HG02588 (cell line): Measurements from ENCODE around the gene ZNF699.
"Not testable (repeated sequence)": the region's sequence is repeated elsewhere in the genome, so short reads cannot be mapped to it uniquely, and the experiment has no call there.

ENCODE experiments used
- ATAC-seq: cut with Tn5 transposase; IDR thresholded peaks from one replicate; pipeline ENCODE4 v1.9.1; 2021; ENCODE audit warnings: mild to moderate bottlenecking, moderate library complexity; ENCODE audit not compliant: unreplicated experiment

Gene ZNF699

DNA sequence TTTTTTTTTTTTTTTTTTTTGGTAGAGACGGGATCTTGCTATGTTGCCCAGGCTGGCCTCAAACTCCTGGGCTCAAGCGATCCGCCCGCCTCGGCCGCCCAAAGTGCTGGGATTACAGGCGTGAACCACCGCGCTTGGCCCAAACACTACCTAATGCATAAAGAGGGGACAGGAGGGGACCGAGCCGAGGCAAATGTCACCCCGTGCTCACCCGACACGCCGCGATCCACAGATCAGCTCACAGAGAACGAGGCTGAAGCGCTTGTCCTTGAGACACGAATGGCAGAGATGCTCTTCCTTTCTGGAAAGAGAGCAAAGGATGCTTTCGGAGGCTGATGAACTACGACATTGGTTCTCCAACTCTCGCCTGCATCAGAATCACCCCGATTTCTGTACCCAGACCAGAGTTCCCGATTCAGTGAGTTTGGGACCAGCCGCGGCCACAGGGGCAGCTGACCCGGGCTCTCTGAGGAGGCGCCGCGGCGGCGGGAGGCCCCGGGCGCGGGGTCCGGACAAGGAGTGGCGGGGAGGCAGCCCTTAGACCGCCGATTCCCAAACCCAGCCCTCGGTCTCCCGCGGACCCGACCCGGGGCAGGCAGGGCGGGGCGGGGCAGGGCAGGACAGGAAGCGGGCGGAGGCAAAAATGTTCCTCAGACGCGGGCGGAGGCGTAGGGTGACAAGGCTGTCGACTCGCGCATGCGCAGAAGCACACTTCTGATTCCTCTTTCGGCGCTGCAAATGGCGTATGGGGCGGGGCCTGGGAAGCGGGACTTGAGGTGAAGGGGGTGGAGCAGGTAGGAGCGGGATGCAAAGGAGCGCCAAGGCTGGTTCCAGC, at the start of gene ZNF699:
TSS of gene ZNF699 (minus strand) at position 700 of the 835 bp plus-strand sequence. CDS start 4,719 bp downstream, outside the sequence.
- peak; percentile 89 for ATAC-seq

DNA sequence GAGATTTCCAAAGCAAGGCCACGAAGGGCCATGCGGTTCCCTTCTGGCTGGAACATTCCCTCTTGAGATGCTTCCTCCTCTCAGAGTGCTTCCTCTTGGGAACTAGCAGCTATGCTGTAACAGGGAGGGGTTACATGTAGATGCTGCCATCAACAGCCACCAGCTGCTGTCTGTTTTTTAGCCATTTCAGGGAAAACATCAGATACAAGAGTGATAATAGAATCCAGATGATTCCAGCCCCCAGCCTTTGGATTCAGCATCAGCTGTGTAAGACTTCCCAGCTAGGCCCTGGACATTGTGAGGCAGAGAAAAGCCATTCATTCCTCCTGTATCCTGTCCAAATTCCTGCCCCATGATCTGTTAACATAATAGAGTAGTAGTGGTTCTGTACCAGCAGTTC, 45.0 kb upstream of the ZNF699 start:
- no peak for ATAC-seq

- no peak for ATAC-seq
Measured at GRCh38 chr19:9353011-9353410, 43.4 kb upstream of the ZNF699 start.

- no peak for ATAC-seq
Measured at GRCh38 chr19:9352505-9352904, 42.9 kb upstream of the ZNF699 start.

GRCh38 chr19:9348671-9349070, 39.0 kb upstream of the ZNF699 start:
- no peak for ATAC-seq

DNA sequence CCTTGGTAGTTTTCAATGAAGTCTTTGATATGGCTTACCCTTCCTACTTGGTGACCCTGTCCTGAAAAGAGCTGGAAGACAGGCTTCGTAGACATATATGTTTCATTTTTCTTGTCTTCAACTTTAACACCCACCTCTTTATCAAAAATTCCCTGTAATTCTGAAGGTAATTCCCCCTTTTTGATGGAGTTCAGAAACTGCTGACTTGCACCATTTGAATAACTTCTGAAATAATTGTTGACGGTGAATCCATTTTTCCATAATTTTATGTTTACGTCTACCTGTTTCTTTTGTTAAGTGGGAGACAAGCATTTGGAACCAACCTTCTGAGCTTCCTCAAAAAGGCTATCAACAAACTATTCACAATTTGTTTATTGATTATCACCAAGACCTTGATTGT, 38.6 kb upstream of the ZNF699 start:
- no peak for ATAC-seq

- no peak for ATAC-seq
Measured at GRCh38 chr19:9345005-9345404, 35.4 kb upstream of the ZNF699 start.

DNA sequence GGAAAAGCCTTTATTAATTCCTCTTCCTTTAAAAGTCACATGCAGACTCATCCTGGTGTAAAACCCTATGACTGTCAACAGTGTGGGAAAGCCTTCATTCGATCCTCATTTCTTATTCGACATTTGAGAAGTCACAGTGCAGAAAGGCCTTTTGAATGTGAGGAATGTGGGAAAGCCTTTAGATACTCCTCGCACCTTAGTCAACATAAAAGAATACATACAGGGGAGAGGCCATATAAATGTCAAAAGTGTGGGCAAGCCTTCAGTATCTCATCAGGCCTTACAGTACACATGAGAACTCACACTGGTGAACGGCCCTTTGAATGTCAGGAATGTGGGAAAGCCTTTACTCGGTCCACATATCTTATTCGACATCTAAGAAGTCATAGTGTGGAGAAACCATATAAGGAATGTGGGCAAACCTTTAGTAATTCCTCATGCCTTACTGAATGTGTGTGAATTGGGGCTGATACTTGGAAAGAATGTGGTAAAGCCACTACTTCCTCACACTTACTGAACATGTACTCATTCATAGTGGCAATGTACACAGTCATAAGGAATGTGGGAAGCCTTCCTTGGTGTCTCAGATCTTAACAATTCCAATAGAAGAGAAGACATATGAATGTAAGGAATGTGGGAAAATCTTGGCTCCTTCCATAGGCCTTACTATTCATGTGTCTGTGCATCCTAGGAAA, 33.1 kb upstream of the ZNF699 start:
- no peak for ATAC-seq

GRCh38 chr19:9329999-9330398, 20.4 kb upstream of the ZNF699 start:
- no peak for ATAC-seq

DNA sequence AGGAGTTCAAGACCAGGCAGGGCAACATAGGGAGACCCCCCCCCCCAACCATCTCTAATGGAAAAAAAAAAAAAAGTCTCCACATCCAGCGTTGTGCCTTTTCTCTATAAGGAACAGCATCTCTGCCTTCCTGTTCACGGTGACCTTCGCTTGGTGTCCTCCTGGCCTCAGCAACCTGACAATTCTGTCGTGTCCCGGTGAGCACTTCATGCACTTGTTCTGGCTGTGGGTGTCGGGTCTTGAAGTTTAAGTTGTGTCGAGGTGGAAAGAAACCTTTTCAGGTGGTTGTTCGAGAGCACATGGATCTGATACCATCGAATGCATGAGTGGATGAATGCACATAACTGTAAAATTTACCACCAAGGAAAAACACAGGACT, 14.9 kb upstream of the ZNF699 start:
- ATAC-seq, result no peak

DNA sequence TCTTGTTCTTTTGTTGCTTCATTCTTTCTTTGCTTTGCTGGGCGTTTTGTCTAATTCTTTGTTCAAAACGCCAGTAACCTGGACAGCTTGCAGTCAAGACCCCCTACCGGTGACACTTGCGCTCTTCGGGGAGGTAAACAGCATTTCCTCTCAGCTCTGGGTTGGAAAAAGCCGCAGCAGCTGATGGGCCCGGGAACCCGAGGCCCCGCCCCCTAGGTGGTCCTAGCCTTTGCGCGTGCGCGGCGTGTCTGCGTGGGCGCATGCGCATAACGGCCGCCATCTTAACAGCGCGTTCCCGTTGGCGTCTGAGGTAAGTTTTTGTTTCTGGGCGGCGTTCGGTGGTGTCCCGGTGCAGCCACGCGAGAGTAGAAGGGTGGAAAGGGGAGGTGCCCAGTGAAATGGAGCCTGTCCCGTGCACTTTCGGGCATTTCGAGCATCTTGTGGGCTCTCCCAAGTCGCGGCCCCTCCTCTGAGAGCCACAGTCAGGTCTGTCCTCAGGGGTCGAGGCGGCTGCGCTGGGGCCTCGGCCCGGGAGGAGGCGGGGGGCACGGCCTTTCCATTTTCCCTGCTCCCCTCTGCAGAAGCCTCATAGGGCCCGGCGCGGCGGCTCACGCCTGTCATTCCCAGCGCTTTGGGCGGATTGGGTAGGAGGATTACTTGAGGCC, 14.4 kb upstream of the ZNF699 start, which contains the start of gene ZNF559:
TSS of gene ZNF559 (plus strand) at position 261 of the 665 bp plus-strand sequence. CDS start 14,371 bp downstream, outside the sequence.
- peak; percentile 93 for ATAC-seq

- peak; percentile 33 for ATAC-seq
Measured at GRCh38 chr19:9323557-9323918, 13.9 kb upstream of the ZNF699 start.

GRCh38 chr19:9322201-9322600, 12.6 kb upstream of the ZNF699 start:
- ATAC-seq, result not testable (repeated sequence)

DNA sequence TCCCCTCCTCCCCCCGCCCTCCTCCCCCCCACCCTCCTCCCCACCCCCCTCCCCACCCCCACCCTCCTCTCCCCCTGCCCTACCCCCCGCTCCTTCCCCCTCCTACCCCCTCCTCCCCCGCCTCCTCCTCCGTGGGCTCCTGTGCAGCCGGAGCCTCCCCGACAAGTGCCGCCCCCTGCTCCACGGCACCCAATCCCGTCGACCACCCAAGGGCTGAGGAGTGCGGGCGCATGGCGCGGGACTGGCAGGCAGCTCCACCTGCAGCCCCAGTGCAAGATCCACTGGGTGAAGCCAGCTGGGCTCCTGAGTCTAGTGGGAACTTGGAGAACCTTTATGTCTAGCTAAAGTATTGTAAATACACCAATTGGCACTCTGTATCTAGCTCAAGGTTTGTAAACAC, 12.1 kb upstream of the ZNF699 start:
- not testable (repeated sequence) for ATAC-seq

GRCh38 chr19:9321338-9321737, 11.7 kb upstream of the ZNF699 start:
- no peak for ATAC-seq

DNA sequence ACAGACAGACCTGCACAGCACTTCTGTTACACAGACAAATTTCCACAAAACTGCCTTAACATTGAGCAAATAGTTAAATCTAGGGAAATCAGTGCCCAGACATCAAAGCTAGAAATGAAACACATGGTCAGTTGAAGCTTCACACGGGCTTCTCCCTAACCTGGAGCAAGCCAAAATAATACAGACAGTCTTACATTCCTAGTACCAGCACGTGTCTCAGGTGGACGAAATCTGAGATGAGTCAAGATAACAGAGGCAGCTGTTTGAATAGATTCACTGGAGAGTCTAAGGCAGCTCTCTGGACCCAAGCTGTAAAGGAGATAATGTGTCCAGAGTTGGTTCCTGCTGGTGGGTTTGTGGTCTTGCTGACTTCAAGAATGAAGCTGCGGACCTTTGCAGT, 4.1 kb upstream of the ZNF699 start:
- no peak for ATAC-seq

DNA sequence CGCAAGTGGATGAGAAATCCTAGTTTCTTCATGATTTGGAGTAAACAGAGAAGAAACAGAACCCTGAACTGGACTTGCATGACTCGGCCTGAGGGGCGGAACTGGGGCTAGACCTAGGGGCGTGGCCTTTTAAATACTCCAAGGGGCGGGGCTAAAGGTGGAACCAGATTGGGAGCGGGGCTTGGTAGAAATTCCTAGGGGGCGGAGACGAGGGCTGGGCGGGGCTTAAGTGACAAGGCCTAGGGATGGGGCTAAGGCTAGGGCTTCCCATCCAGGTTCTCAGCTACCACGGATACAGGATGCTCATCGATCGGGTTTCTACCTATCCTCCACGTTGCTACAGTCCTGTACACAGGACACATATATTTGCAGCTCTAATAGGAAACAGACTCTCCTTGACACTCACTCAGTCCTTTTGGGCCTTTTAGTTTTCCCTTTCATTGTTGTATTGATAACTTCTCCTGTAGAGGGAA, 372 bp upstream of the ZNF699 start:
- peak; percentile 49 for ATAC-seq

DNA sequence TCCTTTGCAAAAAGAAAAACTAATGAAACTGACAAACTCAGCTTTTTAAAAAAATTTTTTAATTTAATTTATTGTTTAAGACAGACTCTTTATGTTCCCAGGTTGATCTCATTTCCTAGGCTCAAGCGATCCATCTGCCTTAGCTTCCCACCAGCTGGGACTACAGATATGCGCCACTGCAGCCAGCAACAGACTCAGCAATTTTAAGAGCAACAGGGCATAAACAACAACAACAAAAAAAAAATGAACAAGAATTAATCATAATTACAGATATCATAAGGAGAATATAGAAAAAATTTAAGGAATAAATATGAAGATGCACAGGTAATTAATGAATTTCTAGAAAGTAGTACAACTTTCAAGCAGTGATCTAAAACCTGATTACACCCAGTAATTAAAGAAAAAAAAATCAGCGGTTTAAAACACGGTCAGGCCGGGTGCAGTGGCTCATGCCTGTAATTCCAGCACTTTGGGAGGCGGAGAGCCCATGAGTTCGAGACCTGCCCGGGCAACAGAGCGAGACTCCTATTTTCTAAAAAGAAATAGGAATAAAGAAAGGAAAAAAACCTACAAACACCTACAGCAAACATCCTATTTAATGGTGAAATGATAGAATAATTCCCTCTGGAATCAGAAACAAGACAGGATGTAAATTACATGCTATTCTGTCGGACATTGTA, 1.4 kb downstream of the ZNF699 start:
- ATAC-seq, result no peak

DNA sequence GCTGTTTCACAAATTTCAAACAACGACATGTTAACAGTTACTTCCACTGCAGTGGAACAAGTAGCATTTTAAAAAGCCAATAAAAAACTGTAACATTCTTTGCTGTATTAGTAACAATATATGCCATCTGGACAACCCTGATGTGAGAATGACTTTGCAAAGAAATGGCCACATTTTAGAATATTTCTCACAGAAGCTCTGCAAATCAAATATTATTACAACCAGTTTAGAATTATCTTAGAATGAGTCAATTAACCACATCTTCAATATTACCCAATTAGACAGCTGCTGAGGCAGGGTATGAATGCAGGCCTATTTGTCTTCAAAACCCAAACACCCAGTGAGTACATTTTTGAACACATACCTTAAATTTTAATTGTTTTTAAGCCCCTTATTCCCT, 3.2 kb downstream of the ZNF699 start:
- no peak for ATAC-seq

DNA sequence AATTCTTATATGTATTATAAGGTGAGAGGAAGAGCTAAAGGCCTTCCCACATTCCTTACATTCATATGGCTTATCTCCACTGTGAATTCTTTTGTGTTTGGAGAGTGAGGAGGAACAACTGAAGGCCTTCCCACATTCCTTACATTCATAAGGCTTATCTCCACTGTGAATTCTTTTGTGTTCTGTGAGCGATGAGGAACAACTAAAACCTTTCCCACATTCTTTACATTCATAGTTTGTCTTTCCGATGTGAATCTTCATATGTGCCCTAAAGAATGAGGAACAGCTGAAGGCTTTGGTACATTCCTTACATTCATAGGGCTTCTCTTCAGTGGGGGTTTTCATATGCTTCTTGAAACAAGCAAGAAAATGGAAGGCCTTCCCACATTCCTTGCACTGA, 13.3 kb downstream of the ZNF699 start:
- no peak for ATAC-seq

GRCh38 chr19:9295411-9295849, 14.2 kb downstream of the ZNF699 start:
- ATAC-seq, result no peak
